NCI-H526 treated with DMSO at 0.1 percent for 48 hours (cell line): ENCODE results near the gene RELL2.

Source experiments
- DNase-seq: peaks from one replicate; lab custom pipeline; 2025; lab: John Stamatoyannopoulos, UW

RELL2 gene

DNA sequence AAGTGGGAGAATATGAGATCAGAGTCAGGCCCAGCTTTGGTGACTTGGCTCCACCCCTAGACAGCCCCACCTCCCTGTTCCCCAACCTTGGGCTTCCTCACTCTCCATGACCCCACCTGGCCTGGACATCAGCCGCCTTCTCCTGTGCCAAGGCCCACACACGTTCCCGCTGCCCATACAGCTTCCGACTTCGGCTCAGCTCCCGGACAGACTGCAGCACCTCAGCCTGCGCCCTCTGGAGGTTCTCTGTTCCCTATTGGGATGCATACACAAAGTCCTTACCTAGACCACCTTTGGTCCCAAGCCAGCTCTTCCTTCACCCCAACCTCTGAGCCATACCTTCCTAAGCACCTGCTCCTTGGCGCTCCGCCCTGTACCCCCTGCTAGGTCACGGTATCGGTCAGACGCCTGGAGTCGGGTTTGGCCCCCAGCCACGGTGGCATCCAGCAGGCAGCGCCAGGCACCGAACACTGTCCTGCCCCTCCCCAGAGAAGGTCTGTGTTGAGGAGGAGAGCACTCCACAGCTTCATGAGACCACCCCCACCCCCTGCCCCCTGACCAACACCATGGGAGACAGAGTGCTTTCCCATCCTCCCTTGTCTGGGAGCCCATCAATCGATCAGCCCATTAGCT is 12.4 kb downstream of the RELL2 start:
- DNase-seq: no peak

DNA sequence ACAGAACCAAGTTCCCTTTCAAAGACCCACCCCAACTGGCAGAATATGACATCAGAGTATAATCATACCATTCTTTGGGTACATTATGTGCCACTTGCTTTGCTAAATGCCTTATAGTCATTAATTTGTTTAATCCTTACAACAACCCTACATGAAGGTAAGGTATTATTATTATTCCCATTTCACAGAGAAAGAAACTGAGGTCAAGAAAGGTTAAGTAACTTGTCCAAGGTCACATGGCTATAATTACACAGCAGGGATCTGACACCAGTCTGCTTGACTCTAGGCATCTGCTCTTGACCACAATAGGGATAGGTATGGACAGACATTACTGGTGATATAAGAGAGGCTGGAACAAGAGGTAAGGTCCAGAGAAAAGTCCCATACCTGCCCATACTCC is 13.2 kb downstream of the RELL2 start:
- DNase-seq: no peak

DNA sequence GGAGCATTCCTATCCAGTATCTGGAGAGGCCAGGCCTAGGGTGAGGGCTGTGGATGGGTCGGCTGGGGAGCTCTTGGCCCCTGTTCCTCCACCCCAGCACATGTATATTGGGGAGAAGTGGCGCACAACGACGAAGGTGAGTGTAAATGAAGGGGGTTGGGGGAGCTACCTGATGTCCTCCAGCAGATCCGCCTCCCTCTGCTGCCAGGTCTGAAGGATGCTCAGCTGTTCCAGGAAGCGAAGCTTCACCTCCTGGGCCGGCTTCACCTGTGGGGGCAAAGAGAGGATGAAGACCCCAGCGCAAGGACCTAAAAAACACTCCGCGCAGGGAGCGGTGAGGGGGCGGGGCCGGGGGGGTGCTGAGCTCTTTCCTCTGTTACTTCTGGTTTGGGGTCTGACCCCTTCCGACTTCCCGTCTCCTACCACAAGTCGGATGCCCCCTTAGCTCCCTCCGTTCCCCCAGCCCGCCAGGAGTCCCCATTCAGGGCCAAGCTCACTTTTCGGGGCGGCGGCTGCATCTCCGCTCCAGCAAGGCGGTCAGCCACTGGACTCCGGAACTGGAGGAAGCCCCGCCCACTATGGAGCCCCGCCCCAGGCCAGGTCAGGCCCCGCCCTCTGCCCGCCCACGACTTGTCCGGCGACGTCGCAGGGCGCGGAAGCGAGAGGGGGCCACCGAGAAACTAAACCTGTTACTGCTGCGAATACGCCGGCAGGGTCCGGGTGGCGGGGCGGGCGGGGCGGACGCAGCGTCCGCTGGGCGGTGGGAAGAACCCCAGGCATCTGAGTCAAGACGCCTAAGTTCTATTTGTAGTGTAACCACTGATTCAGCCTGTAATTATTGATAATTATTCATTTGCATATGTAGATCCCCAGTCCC is 14.3 kb downstream of the RELL2 start, which contains the start of gene FCHSD1:
Gene FCHSD1, minus strand, starts transcription at position 568 of the 877 bp plus-strand sequence. Its CDS starts 50 bp downstream, at position 518.
- DNase-seq: peak; percentile 44

DNA sequence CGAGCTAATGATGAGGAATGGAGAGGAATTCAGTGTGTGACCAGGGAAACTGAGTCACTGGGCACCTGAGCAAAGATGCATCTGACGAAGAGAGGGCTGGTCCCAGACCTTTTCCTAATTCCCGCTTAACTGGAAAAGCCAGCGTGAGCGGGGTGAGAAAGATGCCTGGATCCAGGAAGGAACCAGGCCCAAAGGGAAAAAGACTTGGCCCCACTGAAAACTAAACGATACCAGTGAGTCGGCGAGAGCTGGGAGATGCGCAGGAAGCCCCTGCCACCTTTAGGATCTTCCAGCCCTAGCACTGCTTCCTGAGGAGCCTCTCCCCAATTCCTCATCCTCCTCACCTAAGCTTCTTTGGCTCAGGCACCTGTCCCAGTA is 14.9 kb downstream of the RELL2 start:
- no peak for DNase-seq

DNA sequence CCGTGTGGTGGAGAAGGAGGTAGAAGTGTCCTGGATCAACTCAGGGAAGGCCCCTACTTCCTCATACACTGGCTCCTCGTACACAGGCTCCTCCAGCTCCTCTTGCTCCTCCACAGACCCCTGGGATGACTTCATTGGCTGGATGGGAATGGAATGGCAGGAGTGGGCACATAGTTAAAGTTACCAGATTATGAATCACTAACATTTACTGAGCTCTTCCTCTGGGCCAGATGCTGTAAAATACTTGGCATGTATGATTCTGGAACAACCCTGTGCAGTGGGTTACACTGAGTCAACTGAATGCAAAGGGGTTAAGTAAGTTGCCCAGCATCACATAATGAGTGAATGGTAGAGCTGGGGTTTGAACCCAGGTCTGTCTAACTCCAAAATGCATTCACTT is 17.5 kb downstream of the RELL2 start:
- DNase-seq: no peak

DNA sequence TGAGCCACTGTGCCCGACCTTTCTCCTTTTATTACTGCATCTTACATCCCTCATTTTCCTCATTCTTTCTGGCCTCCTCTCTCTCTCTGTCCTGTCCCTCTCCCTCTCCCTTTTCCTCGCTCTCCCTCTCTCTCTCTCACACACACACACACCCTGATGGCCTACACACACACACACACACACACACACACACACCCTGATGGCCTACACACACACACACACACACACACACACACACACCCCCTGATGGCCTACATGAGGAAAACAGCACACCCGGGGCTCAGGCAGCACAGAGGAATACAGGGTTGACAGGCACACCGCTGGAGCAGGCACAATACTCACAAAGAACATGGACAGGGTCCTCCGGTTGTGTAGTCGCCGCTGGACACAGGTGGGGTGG is 18.2 kb downstream of the RELL2 start:
- DNase-seq: no peak

DNA sequence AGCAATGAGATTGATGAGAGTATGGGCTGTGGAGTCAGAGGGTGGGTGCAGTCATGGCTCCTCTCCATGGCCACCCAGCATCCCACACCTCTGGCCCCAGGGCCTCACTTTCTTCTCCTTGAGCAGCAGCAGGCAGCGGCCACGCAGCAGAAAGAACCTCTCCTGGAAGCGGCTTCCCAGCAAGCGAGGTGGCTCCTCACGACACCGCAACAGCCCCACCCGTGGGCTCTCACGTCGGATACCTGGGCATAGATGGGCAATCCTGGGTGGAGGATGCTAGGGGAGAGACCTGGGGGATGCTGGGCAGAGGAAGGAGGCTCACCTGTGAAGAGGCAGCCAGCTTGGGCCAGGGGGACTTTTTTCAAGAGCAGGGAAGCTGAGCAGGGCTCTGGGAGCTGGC is 19.6 kb downstream of the RELL2 start:
- DNase-seq: no peak

DNA sequence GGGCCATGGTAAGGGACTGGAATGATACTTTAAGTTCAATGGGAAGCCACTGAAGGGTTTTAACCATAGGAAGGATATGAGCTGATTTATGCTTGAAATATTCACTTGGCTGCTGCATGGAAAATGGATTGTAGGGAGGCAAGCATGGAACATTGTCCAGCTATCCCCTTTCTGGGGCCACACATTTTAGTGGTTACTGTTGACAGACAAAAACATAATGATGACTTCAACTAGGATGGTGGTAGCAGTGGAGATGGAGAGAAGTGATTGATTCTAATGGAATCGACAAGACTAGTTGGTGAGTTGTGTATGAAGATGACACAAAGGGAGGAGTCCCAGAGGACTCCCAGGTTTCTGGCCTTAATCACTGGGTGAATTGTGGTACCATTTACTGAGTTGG is 20.6 kb downstream of the RELL2 start:
- DNase-seq: no peak

DNA sequence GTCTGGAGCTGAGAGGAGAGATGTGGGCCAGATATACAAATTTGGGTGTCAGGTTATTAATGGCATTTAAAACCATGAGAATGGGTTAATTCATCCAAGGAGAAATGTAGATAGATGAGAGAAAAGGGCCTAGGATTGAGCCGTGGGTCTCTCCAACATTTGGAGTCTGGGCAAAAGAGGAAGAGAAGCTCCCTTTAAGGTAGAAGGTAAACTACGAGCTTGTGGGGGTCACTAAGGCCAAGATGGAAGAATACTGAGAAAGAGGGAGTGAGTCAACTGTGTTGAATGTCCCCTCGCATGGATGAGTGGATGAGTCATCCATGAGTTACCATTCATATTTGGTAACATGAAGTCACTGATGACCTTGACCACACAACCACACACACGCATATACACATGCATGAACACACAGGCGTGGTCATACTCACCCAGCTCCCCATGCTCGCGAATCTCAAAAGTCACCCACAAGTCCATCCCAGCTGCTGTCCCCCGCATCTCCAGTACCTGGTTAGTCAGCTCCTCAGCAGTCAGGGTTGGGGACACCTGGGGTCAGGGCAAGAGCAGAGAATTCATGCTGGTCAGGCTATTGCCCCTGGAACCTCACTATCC is 21.2 kb downstream of the RELL2 start:
- DNase-seq: no peak

DNA sequence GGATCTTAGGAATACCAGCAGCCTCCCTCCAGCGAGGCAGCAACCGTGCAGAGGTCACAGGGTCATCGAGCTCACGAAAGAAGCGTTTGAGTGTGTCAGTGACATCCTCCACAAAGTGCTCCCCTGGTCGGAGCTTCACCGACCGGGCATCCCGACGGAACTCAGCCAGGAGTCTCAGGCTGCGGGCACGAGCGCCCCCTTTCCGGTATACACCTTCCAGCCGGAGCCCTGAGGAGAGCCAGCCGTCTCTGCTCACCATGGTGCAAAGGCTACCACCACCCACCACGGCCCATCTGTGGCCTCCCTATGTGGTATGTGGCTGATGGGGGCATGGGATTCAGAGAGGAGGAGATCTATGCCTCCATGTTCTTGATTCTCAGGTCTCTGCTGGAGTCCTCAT is 25.2 kb downstream of the RELL2 start:
- DNase-seq: no peak

DNA sequence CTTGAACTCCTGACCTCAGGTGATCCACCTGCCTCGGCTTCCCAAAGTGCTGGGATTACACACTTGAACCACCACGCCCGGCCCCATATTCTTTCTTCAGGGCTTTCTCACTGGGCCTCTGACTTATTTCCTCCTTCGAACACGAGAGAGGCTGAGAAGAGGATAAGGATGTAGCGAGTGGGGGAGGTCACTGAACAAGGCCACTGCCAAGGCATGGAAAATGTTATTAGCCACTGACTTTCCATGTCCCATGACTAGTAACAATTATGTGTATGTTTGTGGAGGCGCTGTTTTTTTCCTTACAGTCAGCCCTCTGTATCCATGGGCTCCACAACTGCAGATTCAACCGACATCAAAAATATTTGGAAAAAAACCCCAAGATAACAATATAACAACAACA is 26.7 kb downstream of the RELL2 start:
- DNase-seq: no peak

DNA sequence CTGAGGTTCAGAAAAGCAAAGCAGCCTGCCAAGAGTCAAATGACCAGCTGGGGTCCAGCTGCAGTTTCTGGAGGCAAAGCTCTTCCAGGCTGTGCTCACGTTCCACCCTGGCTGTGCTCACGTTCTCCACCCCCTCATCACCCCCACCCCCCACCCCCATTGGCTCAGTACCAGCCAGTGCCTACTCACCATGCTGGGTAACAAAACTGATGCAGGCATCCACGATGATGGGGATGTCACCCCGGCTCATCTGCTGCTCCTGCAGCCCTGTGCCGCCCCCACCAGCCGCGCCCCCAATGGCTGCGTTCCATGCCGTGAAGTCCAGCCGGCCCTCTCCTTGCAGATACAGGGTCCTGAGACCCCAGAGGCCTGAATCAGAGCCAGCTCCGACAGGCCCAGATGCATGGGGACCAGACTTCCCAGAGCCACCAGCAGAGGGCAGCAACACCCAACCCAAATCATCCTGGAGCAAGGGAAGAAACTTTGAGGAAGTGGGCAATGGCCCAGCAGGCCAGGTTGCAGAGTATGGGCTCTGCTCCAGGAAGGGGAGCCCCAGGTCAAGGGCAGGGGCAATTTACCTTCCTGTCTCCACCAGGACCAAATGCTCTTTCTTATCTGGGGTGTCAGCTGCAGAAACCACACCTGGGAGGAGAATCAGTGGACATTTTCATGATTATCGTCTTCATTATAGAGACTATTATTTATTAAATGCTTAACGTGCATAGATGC is 28.1 kb downstream of the RELL2 start:
- peak; percentile 18 for DNase-seq

DNA sequence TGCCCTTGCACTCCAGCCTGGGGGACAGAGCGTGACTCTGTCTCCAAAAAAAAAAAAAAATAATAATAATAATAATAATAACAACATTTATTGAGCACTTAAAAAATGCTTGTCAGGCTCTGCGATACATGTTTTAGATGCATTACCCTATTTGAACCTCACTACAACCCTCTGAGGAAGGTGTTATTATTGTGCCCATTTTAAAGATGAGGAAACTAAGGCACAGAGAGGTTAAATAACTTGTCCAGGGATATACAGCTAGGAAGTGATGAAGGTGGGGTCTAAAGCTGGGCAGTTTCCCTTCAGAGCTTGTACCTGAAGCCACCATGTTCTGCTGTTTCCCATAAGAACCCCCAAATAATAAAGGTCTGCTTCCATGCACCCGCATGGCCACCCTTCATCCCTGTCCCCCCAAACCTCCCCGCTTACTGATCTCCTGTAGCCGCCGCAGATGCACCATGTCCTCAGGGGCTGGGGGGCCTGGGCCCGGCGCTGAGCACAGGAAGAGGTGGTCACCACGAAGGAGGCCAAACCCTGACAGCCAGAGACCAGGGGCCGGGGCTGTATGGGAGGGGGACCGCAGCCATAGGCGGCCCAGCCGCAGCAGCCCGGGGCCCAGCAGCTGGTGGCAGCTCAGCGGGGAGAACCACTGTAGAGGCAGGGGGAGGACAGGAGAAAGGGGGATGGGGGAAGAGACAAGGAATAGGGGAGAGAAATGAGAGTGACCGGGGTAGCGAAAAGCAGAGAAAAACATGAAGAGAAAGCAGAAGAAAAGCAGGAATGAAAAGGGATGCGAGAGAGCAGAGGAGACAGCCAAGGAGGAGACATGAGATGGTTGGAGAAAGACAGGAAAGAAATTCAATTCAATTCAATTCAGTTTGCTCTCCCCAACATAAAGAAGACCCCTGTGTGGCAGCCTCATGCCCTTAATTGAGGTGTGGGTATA is 29.5 kb downstream of the RELL2 start:
- no peak for DNase-seq

DNA sequence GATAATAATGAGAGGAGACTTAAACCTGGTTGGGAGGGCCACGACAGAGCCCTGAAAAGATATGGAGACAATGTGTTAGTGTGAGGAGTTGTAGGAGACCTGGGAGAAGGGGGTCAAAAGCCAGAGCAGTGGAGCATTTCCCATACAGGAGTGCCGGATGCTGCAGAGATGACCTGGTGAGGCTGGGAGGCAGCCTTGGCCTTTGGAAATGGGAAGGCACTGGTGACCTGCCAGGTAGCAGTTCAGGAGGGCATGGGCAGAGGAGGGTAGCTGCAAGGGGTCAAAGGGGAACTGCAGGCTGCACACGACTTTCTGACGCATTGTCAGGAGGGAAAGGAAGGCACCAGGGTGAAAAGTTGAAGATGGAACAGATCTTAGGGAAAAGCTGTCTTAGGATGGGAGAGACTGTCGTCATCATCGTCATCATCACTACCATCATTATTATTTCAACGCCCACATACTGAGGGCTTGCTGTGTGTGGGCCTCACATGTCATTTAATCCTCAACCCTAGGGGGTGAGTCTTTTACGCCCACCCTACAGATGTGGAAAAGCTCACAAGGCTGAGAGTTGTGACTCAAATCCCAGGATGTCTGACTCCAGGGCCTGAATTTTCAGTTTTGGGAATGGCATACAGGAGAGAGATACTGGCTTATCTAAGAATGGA is 31.9 kb downstream of the RELL2 start:
- no peak for DNase-seq

DNA sequence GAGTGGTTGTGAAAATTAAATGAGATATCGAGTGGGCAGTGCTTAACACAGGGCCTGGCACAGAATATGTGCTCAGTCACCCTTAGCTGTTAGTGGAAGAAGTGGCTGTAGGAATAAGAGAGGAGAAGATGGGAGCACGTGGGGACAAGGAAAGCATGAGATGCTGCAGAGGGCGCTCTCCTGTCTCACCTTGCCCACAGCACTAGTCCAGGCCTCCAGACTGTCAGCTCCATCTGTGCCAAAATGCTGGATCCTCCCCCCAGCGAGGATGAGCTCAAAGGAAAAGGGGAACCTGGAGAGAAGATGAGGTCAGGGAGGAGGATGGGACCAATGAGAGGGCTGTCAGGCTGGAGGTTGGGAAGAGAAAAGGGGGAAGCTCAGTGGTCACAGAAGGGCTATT is 32.7 kb downstream of the RELL2 start:
- no peak for DNase-seq

DNA sequence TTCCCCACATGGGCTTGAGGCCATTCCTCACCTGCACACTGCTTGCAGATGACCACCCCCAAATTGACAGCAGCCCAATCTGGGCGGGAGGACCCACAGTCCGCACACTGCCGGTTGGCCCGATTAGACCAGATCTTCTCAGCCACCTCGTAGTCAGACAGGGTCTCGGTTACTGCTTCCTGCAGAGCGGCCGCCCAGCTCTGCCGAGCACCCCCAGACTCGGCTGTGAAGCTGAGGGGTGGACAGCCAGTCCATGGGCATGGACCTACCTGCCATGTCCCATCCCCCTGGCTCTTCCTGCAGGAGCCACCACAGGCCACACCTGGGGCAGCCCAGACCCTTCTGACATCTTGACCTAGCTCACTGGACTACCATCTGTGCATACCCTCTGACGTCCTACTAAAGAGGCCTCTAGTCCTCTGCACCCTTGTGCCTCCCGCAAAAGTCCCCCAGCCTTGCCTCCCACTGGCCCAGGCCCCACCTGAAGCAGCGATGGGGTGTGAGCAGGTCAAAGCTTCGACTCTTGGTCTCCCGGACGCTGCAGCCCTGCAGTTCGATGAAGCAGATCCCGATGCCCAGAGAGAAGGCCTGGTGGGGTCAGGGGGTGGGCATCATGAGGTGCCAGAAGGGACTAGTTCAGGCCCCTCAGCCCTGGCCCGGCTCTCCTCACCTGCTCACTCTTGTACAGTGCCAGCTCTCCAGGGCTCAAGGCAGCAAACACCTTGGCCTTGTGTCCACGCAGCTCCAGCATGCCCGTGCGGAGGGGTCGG is 35.5 kb downstream of the RELL2 start:
- no peak for DNase-seq

DNA sequence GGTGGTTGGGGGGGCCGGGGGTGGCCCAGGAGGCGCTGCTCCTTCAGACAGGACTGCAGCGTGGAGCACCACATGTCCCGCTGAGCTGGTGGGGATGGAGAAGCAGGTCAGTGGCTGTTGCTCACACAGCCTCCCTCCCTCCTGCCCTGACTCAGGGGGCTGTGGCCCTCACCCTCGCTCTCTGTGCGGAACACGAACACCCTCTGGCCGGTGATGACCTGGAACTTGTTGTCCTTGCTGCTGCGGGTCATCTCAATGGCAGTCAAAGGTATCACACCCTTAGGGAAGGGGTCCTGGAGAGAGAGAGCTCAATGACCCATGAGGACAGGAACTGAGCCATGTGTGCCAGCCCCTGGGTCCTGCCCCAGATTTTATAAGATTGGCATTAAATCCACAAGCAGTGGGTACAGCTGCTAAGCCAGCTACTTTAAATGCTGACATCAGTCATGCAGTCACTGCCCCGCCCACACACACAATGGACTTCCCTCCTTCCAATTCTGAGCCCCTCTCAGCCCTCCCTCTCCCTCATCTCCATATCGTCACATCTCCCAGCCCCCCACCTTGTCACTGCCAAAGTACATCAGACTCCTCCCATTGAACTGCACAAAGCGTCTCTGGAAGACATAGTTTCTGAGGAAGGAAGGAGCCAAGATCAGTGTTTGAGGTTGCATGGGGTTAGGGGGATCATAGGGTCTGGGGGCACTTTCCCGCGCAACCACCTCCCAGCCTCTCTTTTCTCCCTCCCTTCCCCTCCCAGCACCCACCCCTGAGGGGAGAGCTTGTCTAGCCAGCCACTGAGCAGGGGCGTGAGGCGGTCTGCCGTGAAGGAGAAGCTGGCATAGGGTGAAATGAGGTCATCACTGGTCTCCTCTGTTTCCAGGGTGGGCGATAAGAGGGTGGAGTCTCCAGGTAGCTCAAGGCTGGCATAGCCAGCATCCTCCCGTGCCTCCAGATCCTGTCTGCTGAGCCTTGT is 36.3 kb downstream of the RELL2 start:
- DNase-seq: no peak

DNA sequence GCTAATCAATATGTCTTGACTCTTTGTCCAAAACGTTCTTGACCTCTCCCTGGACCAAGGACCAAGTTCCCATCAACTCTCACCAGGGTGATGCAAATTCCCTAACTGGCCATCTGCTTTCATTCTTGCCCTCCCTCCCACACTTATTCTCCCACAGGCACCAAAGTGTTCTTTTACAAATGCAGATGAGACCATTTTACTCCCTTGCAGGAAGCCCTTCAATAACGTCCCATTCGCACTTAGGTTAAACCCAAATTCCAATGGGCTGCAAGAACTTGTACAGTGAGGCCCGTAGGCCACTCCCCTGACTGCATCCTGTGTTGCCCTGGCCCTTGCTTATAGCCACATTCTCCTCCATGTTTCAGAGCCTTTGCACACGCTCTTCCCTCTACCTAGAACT is 38.0 kb downstream of the RELL2 start:
- DNase-seq: no peak

DNA sequence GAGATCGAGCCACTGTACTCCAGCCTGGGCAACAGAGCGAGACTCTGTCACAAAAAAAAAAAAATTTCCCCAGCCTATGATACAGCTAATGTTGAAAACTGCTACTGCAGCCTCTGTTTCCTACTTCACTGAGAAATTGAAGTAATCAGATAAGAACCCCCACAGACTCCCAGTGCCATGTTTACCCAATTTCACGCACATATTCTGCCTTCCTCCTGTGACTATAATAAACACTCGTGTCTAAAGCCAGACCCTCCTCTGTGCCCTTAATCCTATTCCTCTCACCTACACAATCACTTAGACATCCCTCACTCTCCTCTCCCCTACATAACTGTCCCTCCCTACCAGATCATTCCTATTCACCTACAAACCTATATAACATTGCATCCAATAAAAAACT is 38.9 kb downstream of the RELL2 start:
- DNase-seq: no peak
